GM19438 (cell line): Measurements from ENCODE around the gene SLC24A2.
"Not testable (repeated sequence)": the region's sequence is repeated elsewhere in the genome, so short reads cannot be mapped to it uniquely, and the experiment has no call there.

Experiments used
- ATAC-seq: cut with Tn5 transposase; IDR thresholded peaks from one replicate; pipeline ENCODE4 v1.9.1; 2021; ENCODE audit warnings: low read depth; ENCODE audit not compliant: unreplicated experiment

SLC24A2 gene

DNA sequence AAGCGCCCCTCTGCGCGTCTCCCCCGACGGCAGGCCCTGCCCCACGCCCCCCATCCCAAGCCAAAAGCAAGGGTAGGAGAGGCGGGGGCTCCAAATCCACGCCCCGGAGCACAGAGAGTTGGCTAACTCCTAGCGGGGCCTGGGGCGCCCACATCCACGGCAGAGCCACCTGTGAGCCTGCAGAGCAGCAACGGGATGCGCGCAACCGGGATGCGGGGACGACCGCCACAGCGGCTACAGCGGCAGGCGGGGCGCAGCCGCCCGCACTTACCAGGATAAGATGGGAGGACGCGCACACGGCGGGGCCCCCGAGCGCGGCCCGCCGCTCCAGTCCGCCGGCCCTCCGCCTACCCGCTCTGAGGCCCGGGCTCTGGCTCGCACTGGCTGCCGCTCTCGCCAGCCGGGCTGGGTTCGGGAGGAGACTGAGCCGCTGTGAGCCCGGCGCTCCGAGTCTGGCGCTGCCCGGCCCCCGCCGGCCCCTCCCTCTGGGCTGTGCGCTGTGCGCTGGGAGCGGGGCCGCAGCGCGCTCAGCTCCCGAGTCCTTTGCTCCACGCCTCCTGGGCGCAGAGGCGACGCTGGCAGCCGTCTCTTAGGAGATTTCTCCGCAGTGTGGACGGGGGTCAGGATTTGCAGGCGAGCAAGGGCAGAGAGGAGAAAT is at the start of gene SLC24A2:
TSS of gene SLC24A2 (minus strand) at position 424 of the 658 bp plus-strand sequence.
- ATAC-seq, result no peak

DNA sequence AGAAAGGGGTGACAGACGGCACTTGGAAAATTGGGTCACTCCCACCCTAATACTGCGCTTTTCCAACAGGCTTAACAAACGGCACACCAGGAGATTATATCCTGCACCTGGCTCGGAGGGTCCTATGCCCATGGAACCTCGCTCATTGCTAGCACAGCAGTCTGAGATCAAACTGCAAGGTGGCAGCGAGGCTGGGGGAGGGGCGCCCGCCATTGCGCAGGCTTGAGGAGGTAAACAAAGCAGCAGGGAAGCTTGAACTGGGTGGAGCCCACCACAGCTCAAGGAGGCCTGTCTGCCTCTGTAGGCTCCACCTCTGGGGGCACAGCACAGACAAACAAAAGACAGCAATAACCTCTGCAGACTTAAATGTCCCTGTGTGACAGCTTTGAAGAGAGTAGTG is 44.5 kb upstream of the SLC24A2 start:
- ATAC-seq, result not testable (repeated sequence)

DNA sequence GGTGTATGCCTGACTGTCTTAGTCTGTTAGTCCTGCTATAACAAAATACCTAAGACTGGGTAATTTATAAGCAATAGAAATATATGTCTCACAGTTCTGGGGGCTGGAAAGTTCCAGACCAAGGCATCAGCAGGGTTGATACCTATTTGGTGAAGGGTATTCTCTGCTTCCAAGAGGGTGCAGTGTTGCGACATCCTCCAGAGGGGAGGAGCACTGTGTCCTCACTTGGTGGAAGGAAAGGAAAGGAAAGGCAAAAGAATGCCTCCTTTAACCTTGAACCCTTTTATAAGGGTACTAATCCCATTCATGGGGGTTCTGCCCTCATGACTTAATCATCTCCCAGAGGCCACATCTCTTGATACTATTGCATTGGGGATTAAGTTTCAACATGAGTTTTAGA is 42.0 kb upstream of the SLC24A2 start:
- ATAC-seq, result no peak

DNA sequence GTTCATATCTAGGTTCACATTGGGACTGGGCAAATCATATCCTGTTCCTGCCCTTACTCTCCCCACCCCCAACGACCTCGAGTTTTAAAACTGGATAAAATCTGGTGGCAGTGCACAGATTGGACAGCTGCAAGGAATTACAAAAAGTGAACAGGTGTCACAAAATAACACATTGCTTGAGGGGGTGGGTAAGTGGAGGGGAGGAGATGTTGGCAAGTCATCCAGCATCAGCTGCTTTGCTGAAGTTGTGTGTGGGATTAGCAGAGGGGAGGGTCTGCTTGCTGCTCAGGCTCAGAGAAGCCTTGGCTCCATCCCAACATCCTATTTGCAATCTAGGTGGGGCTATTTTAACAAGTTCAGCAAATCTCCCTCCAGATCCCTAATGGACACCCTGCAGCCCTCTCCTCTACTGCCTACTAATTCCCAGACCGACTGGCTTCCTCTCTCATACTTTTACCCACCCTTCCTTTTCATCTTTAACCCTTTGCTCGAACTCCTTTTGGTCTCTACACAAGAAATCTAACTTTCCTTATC is 39.8 kb upstream of the SLC24A2 start:
- ATAC-seq, result no peak

DNA sequence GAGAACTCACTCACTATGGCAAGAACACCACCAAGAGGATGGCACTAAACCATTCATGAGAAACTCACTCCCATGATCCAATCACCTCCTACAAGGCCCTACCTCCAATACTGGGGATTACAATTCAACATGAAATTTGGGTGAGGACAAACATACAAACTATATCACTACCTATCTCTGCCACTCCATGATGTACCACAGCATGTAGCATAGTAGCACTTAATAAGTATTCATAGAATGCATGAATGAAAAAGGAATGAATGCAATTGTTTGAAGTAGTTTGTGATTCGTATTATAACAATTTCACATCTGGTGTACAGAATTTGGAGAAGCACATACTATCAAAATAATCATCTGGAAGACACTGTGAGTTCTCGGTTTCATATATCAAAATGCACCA is 27.9 kb upstream of the SLC24A2 start:
- ATAC-seq, result no peak

DNA sequence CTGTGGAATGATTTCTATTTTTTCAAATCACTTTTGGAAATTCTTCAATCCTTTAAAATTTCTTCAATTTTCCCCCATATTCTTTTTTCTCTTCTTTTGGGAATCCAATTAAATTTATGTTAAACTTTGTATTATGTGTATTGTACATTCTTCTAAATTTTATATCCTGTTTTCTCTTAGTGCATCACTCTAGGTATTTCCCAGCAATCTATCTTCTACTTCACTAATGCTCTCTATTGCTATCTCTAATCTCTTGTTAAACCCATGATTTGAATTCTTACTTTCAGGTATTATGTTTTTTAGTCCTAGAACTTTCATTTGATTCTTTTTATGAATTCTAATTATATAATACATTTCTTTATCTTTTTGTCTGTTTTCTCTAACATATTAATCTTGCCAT is 23.4 kb upstream of the SLC24A2 start:
- no peak for ATAC-seq

DNA sequence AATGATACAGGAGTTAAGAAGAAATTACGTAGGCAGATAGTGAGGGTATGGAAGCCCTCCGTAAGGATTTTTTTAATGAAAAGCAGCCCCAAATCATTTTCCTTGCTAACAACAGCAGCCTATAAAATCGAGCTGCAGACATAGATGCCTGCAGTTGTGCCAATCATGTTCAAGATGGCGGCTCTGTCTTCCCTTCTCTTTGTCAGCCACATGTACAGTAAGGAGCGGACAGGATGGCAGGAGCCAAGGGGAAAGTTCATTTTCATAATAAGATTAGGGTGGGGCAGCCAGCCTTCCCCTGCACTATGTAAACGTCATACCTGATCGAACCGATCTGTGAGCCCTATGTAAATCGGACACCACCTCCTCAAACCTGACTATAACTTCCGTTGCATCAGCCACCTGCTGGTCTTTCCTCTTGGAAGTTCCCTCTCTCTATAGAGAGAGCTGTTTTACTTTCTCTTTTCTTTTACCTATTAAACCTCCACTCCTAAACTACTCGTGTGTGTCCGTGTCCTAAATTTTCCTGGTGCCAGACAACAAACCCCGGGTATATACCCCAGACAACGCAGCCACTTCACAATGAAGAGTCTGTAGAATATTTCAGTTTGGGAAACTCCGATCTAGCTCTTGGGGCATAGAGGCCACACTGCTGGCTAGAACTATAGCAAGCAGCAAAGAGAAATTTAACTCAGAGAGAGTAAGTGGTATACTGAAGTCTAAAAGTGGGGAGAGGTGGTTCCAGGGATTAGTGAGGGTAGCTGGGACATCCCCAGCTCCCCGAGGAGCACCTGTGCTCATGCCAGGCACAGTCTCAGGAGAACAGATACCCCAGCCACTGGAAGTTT is 20.8 kb upstream of the SLC24A2 start:
- ATAC-seq, result no peak

DNA sequence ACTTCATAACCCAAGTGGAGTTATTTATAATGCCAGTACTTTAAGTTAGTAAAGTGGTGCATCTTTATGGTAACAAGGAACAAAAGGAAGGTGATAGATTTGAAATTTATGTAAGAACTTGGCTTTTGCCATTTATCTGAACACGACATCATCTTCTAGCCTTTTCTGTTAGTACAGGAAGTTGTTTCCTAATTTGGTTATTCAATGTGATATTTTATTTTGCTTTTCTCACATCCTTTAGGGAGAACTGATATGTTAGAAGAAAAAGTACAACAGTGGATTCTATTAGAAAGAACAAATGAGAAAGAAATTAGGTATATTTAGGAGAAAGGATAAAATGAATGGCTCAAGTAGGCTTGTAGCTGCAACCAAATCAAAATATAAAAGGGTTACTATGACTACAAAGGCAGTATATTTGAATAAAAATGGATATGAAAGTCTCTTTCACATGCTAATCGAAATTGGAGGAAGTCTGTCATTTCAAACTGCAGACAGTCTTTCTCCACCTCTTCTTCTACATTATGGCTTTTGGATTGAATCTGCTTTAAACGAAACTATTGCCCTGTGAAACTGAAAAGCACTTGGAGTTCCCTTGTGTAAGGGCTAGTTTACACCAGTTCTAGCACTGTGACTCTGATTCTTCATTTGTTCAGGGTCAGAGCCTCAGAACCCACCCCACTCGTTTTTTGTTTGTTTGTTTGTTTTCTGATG is 18.5 kb upstream of the SLC24A2 start:
- no peak for ATAC-seq

DNA sequence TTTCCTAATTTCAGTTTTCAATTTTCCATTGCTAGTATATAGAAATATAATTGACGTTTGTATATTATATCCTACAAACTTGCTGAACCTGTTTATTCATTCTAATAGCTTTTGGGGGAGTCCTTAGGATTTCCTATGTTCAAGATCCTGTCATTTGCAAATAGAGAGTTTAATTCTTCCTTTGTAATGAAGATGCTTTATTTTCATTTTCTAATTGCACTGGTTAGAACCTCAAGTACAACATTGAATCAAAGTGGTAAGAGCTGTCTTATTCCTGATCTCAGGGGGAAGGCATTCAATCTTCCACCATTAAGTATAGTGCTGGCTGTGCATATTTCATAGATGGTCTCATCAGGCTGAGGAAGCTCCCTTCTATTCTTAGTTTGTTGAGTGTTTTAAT is 15.6 kb upstream of the SLC24A2 start:
- ATAC-seq, result no peak

DNA sequence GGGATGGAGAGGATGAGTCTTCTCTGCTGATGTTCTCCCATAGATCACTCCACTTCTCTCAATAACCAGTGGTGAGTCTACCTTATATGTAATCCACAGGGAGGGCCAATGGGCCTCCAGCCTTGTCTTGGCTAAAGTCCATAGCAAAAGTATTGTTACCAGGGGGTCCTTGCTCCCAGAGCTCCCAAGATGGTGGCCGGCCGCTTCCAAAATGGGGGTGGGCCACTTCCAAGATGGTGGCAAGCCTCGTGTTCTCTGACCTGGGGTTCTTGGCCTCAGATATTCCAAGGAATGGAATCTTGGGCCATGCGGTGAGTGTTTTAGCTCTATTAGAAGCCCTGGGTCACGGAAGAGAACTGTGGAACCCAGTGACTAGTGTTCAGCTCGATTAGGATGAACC is 12.0 kb upstream of the SLC24A2 start:
- ATAC-seq, result no peak

DNA sequence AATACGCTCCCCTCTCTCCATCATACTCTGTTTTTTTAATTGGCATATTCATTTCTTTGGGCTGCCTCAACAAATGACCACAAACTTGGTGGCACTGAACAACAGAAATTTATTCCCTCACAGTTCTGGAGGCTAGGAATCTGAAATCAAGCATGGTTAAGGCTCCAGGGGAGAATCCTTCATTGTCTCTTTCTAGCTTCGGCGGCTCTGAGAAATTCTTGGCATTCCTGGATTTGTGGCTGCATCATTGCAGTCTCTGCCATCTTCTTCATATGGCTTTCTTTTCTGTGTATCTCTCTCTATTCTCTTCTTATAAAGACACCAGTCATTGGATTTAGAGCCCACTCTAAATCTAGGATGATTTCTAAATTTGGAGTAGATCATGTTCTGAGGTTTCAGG is 10.9 kb upstream of the SLC24A2 start:
- no peak for ATAC-seq

DNA sequence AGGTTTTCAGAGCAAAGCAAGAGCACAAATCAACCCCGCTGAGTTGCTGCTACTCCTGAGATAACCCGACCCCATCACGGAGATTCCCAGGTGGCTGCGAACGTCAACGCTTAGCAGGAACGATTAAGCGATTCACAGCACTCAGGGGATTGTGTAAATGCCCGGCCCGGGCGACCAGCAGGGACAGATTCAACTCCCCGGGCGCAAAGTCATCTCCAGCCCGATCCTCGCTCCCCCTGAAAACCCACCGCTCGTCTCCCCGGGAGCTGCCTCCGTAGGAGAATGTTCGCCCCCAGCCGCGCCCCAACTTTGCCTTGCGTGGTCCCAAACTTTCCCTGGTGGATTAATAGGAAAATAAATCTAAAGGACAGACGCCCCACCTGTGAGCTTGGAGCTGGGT is 685 bp downstream of the SLC24A2 start:
- ATAC-seq, result no peak

DNA sequence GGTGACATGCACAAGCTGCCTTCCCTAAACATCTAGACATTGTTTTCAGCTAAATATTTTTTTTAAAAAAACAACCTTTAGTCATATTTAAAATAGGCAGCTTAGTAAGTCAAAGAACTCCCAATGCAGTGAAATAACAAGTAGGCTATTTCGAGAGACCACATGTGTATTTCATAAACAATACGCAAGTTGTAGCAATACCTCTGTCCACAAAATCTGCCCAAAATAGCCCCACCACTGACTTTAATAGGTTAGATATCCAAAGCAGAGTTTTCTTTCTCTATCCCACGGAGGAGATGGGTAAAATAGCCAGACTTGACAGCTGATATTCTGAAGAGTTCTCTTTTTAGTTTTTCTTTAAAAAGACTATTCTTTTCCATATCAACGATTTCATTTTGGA is 1.2 kb downstream of the SLC24A2 start:
- no peak for ATAC-seq

DNA sequence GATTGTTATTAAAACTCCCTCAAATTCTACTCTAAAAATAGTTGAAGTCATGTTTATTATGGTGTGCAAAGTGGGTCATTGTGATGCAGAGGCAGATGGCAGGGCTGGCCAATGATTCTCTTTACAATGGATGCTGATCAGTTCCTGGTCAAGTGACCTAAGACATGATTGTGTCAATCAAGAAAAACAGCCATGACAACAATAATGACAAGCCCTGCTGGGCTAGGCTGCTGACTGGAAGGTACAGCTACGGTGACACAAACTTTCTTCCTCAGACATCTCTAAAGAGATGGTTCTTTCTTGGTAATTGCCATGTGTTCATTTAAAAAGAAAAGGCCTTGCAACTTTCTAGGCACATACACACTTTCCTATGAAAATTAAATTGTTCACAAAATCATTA is 3.6 kb downstream of the SLC24A2 start:
- no peak for ATAC-seq

DNA sequence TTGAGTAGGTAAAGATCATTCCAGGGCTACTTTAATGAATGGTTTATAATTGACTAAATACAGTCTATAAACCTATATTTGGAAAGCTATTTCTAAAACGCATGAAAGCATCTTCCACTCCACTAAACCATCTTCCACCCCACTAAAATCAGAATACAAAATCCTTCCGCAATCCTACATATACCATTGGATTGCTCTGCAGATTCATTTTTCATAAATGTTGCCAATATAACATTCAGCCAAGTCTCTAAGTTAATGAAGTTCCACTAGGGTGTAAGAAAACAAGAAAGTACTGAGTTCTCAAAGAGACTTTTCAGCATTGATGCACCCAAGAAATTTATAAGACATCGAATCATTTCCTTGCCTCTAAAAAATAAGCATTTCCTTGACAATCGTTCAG is 4.7 kb downstream of the SLC24A2 start:
- ATAC-seq, result no peak

DNA sequence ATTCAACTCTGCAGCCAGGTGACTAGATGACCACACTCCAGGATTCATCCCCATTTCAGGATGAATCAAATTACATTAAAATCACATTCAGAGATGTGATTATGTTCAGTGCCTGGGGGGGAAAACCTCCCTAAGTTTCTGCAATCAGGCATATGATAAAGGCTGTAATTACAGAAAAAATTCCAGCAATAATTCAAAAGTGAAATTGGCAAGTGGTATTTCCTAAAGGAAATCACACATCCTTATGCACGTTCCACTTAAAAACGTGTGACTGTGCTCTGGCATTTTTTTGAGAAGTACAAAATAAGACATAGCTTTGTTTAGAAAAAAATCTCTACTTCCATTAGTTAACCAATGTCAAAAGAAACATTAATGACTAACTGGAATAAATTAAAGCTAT is 5.3 kb downstream of the SLC24A2 start:
- ATAC-seq, result no peak

DNA sequence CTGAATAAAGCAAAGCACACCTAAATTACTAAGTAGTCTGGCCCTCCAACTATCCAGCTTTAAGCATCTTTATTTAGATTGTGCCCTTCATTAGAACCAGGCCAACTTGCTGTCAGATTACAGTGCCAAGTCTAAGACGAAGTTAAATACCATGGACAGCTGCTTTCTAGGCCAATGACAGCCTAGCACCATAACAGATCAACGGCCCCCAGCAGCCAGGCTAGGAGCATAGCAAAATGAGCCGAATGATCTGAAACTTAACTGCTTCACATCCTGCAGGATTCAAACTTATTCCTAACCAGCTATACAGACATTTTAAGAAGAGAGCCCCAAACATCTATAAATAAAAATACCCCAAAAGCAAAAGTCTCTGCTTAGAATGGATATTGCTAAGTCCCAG is 6.8 kb downstream of the SLC24A2 start:
- ATAC-seq, result no peak

DNA sequence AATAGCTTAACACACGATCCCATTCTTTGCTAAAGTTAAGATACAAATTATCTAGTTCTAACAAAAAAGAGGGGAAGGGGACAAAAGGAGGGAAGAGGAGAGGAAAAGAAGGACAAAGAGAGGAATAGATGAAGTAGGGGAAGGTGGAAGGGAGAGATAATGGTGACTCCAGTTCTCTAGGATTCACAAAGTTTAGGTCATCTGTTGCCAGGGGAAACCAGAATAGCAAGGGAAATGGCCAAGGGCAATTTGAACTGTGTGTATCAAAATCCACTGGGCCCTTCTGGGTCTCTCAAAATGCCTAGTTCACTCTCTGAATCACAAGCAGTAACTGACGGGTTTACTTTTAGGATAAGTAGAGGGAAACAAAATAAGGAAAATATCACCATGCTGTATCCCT is 7.6 kb downstream of the SLC24A2 start:
- no peak for ATAC-seq

DNA sequence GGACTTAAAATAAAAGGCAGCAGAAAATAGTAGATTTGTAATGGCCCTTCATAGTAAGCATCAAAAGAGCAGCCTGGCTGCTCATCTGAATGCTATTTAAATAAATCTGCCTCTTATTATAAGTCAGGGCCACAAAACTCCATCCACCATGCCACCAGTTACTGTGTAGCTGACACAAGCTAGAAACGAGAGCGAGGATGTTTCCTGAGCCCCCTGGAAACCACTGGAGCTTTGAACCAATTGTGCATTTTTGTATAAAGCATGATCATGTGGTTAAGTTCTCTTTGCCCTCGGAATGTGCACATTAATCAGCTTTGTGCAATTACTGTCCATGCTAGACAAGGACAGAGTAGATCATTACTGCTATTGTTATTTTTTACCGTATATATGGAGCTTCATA is 17.4 kb downstream of the SLC24A2 start:
- no peak for ATAC-seq

DNA sequence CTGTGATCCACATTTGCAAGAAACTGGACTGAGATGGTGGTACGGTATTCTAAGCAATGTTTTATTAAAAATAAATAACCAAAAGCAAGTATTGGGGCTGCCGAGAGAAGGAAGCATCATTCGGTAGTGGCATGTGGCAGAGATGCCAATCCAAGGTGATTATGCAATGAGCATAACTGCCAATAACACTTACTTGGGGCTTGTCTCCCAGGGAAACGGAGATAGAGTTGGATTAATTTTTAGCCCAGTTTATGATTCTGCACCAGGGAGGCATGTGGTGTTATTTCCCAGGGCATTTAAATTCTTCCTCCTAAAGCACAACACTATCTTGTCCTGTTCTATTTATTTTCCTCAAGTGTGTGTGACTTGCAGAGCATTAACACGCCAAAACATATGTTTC is 17.9 kb downstream of the SLC24A2 start:
- ATAC-seq, result no peak

DNA sequence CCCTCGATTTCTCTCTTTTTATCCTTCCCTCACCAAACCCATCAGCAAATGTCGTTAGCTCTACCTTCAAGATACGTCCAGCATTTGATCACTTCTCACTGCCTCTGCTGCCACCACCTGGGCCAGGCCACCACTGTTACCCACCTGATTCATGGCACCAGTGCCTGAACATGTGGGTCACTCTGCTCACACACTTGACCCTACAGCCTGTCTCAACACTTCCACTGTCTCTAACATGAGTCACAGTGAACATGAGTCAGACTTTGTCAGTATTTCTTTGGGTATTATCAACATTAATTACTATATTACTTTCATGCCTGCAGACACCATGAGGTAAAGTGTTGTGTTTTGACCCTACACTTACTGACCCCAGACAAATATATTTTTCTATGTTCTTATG is 19.6 kb downstream of the SLC24A2 start:
- ATAC-seq, result no peak
